Esophagus mucosa (tissue), 1 donor: ENCODE measurements around the gene ATP6V1E1. TPM values are rescaled to one million over a fixed set of nuclear protein-coding genes. Genes with fewer than 3 reads are reported as not detected.

ENCODE experiments used
- ATAC-seq: fragments of 200-7000 bp; cut with Tn5 transposase; one replicate; pipeline ENCODE4 v1.9.1; 2020
- total RNA-seq: library from RNA; stranded (reverse); gene quantifications from one replicate; pipeline ENCODE4 v1.2.4, GENCODE V29; 2023
- donor health status: DM: yes; HTN: yes; CAD: no.

Gene ATP6V1E1
- total RNA-seq, 1 donor from 2014 or later = 87.6 TPM

- ATAC-seq = peak; percentile 80
These were observed 4.9 kb upstream of the ATP6V1E1 start for GRCh38 chr22:17633217-17633997.

- no peak for ATAC-seq
These were observed 2.6 kb upstream of the ATP6V1E1 start for GRCh38 chr22:17631076-17631565.

- ATAC-seq = no peak
These were observed 1.1 kb upstream of the ATP6V1E1 start for GRCh38 chr22:17629641-17630040.

- ATAC-seq = no peak
These were observed 582 bp upstream of the ATP6V1E1 start for GRCh38 chr22:17629173-17629489.

GRCh38 chr22:17627961-17628405 lies 566 bp downstream of the ATP6V1E1 start:
- no peak for ATAC-seq

- ATAC-seq = no peak
These were observed 15.3 kb downstream of the ATP6V1E1 start for GRCh38 chr22:17613280-17613679.

GRCh38 chr22:17612057-17612456 lies 16.5 kb downstream of the ATP6V1E1 start:
- ATAC-seq = no peak

- ATAC-seq = no peak
These were observed 20.5 kb downstream of the ATP6V1E1 start for GRCh38 chr22:17607891-17608521.

GRCh38 chr22:17606496-17606895 lies 22.1 kb downstream of the ATP6V1E1 start:
- no peak for ATAC-seq

- no peak for ATAC-seq
These were observed 24.9 kb downstream of the ATP6V1E1 start for GRCh38 chr22:17603668-17604067.

- ATAC-seq = no peak
These were observed 27.5 kb downstream of the ATP6V1E1 start for GRCh38 chr22:17601031-17601430.

- no peak for ATAC-seq
These were observed 30.2 kb downstream of the ATP6V1E1 start for GRCh38 chr22:17598318-17598717.

GRCh38 chr22:17597217-17597616 lies 31.3 kb downstream of the ATP6V1E1 start:
- ATAC-seq = no peak

- ATAC-seq = no peak
These were observed 32.3 kb downstream of the ATP6V1E1 start for GRCh38 chr22:17596226-17596625.

- no peak for ATAC-seq
These were observed 36.3 kb downstream of the ATP6V1E1 start for GRCh38 chr22:17592201-17592600.

GRCh38 chr22:17590586-17590985 lies 38.0 kb downstream of the ATP6V1E1 start:
- no peak for ATAC-seq

- ATAC-seq = no peak
These were observed 38.7 kb downstream of the ATP6V1E1 start for GRCh38 chr22:17589810-17590375.

GRCh38 chr22:17588606-17589005 lies 39.9 kb downstream of the ATP6V1E1 start:
- no peak for ATAC-seq

- no peak for ATAC-seq
These were observed 40.9 kb downstream of the ATP6V1E1 start for GRCh38 chr22:17587629-17588028.

GRCh38 chr22:17586831-17587440 lies 41.6 kb downstream of the ATP6V1E1 start:
- peak; percentile 41 for ATAC-seq

- ATAC-seq = no peak
These were observed 45.4 kb downstream of the ATP6V1E1 start for GRCh38 chr22:17583151-17583550.

GRCh38 chr22:17581631-17582030 lies 46.9 kb downstream of the ATP6V1E1 start:
- ATAC-seq = no peak

GRCh38 chr22:17581056-17581455 lies 47.5 kb downstream of the ATP6V1E1 start:
- ATAC-seq = no peak
